NCI-H1930 (cell line): ENCODE results near the gene ADCY5.

Source experiments
- DNase-seq, 2 experiments: peaks; one replicate each; lab custom pipeline; 2025; lab: John Stamatoyannopoulos, UW

ADCY5 gene

DNA sequence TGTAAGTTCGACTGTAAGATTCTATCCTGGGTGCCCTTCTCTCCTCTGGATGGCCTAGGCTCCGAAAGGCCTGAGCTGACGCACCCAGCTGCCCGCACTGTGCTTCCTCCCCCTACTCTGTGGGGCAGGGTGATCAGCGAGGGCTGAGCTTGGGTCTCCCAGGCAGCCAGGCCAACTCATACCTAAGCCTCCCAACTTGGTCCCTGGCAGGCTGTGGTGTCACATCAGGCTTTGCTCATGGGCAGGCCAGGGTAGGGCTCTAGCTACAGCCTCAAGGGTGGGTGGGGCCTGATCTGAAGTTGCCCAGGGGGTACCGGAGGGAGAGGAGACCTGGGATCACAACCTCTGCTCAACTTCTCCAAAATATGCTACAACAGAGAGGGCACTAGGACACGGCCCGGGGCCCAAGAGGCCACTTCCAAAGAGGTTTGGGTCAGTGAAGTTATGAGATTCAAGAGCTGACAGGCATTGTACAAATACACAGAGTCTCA lies 123.1 kb downstream of the ADCY5 start:
- DNase-seq = no peak

DNA sequence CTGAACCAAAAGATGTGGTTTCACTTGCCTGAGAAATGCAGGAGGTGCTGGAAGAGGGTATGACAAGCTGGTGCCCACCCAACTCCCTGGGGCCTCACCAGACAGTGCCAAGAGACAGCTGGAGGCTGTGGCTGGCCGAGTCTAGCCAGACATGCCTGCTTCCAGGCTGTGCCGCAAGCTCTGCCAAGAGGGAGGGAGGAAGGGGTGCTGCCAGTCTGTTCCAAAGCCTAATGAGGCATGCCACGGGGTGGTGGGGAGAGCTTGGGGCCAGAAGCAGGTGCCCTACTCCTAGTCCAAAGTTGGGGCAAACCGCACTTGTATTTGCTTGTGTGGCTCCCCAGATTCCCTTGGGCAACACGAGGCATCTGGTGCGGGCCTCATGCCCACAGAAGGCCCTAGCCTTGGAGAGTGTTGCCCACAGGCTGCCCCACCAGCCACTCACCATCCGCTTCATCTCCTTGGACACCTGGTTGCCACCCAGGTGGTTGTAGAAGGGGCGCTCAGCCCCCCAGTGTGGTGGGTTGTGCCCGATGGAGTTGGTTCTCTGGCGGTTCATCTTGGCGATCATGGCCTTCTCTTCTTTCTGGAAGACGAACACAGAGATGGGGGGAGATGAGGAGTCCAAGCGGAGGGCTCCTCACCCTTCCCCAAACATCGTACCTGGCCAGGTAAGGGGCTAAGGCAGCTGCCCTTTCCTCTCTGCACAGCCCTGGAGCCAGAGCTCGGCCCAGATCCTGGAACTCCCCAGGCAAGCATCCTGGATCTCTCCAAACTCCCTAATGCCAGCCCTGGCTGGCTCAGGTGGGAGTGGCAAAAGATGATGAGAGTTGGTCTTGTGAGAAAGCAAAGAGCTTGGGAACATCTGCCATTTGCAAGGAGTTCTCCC lies 123.8 kb downstream of the ADCY5 start:
- DNase-seq = no peak

DNA sequence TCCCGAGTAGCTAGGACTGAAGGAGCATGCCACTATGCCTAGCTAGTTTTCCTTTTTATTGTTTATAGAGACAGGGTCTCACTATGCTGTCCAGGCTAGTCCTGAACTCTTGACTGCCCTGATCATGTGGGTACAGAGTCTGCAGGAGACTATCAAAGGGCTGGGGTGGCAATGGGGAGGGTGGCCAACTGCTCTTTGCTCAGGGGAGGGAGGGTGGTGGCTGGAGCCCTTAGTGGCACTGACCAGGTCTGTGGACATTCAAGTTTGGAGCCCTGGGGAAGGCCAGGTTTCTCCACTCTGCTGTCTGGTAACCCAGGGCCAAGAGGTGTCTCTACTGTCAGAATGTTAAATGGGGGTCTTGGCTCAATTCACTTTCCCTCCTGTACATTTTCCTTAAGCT lies 125.1 kb downstream of the ADCY5 start:
- no peak for DNase-seq

DNA sequence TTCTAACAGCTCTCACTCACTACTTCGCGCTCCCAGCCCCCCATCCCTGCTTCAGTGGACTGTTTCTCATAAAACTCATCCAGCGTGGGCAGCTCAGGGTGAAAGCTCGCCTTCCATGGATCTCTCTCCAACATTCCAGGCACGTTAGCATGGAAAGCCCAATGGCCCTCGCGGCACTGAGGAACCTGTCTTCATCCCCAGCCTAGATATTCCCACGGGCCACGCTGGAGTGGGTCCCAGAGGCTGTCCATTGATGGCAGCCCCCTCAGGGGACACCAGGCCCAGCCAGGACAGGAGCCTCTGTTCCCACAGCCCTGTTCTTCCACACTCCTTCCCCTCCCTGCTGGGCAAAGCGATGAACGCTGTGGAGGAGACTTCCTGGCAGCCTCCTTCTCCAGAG lies 126.0 kb downstream of the ADCY5 start:
- no peak for DNase-seq

DNA sequence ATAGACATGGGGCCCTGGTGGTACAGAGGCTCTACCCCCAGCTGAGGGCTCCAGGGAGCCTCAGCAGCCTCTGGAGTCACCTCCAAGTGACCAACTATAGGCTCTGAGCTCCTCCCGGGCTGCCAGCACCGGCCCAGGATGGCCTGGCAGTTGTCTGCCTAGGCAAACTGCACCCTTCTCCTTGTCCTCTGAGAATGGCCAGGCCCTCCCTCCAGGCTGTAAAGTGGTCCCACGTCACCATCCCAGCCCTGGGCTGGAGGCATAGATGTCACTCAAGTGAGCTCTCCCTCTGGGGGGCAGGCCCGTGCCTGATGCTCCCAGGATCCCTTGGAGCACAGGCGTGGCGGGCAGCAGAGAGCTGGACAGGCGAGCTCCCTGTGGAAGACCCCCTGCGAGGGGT lies 127.1 kb downstream of the ADCY5 start:
- DNase-seq = no peak

DNA sequence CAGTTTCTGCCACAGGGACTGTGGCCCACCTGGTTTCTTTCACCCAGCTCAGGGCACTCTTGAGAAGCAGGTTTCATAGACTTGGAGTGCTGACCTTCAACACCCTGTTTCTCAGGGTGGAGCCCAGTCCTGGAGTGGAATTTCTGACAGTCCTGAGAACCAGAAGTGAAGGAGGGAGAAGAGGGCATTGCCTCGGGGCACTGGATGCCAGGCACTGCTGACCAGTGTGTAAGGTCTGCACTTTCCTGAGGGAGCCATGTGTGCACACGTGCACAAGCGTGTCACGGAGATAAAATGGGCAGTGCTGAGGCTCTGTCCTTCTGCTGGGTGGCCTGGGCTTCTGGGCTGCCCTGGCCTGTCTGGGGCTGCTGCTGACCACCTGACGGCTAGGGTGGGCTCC lies 128.7 kb downstream of the ADCY5 start:
- DNase-seq = no peak

DNA sequence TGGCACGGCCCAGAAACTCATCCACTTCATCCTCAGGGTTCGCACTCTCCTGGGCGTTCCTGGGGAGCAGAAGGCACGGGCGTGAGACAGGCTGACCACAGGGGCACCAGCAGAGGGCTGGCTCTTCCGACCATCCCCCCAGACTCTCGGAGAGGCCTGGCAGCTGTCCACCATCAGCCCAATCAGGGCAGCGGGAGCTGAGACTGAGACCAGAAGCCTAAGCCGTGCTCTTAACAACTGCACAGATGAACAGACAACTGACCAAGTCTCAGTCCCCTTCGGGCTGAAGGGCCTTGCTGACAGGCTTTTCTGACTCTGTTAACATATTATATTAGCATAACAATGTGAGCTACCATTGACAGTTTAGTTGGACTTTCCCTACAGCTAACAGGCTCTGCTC lies 129.1 kb downstream of the ADCY5 start:
- no peak for DNase-seq

DNA sequence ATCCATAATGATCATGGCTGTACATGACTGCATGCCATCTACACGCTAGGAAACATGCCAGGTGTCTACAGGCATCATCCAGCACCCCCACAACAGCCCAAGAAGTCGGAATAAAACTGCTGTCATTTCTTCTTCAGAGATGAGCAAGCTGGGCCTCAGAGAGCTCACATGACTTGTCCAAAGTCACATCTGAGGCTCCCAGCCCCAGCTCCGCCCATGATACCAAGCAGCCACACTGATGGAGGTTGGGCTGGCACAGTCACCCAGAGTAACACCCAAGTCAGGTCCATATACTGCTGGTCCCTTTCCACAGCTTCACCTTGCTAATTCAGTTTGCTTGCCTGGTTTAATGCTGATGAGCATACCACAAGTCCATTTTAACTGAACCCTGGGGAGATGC lies 130.5 kb downstream of the ADCY5 start:
- DNase-seq = no peak

DNA sequence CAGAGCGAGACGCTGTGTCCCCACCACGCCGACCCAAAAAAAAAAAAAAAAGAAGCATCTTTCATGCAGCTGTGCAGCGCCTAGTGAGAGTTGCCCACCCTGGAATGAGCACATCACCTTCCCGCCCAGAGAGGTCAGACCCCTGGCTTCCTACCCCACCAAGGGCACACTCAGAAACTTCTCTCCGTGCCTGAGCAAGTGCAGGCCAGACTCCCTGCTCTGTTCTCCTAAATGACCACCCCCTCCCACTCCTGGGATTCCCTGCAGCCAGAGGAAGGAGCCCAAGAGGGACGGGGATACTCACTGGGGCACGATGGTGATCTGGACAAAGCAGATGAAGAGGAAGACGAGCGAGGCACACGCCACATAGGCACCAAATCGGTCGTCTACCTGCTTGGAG lies 131.2 kb downstream of the ADCY5 start:
- no peak for DNase-seq

DNA sequence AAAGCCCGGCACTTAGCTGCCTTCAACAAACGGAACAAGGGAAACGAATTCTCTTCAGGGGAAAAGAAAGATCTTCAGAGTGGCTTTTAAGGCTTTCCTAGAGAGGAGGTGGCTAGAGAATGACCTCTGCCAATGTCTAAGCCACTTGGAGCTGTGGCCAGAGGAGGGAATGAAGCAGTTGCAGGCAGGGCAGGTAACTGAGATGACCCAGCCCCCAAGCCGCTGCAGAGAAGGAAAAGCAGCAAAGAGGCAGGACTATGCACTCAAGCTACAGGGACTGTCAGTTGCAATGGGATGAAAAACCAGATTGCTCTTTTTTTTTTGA lies 133.7 kb downstream of the ADCY5 start:
- no peak for DNase-seq

DNA sequence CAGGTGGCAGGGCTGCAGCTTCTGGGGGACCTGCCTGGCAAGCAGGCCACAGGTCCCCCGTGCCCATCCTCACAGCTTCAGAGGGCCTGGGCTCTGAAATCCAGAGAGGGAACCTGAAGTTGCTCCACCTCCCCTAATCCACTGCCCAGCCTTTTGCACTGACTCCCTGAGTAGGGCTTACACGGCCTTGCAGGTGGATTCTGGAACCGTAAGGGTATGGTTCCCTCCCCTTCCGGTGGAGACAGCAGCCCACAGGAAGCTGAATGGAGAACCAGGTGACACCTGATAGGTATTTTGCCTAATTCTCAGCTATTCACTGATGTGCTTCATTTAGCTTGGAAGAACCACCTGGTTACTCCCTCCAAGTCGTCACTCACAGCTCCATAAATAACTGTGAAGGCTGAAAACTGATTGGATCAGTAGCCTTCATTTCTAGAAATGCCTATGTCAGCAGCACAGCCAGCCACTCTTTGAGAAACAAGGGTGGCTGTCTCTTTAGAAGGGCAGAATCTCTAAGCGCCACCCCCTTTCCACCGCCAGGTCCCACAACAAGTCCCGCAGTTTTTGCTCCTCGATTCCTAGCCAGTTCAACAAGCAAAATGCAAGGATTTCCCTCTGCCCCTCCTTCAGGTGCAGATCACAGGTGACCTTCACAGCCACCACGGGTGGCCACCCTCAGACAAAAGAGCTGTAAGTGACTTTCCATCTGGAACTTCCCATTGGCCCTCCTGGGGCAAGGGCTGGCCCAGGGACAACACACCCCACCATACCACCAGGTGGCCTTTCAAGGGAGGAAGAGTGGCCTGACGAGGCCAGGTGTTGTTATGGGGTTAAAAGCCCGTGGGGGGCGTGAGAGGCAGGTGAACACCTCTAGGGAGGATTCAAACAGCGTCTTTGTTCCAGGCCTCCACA lies 134.3 kb downstream of the ADCY5 start:
- no peak for DNase-seq

DNA sequence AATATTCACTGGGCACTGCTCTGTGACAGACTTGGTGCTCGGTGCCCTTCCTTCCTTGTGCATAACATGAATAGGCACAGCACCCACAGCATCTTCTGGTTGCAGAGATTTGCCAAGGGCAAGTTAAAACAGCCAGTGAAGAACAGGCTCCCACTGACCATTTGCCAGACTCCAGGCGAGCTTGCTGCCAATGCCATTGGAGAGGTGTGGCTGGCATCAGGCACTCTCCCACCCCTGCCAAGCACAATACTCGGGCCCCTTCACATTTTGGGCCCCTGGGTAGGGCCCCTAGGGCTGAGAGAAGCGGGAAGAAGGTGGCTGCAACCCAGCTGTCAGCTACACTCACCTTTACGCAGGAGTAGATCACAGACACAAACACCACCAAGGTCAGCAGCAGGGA lies 135.0 kb downstream of the ADCY5 start:
- no peak for DNase-seq

DNA sequence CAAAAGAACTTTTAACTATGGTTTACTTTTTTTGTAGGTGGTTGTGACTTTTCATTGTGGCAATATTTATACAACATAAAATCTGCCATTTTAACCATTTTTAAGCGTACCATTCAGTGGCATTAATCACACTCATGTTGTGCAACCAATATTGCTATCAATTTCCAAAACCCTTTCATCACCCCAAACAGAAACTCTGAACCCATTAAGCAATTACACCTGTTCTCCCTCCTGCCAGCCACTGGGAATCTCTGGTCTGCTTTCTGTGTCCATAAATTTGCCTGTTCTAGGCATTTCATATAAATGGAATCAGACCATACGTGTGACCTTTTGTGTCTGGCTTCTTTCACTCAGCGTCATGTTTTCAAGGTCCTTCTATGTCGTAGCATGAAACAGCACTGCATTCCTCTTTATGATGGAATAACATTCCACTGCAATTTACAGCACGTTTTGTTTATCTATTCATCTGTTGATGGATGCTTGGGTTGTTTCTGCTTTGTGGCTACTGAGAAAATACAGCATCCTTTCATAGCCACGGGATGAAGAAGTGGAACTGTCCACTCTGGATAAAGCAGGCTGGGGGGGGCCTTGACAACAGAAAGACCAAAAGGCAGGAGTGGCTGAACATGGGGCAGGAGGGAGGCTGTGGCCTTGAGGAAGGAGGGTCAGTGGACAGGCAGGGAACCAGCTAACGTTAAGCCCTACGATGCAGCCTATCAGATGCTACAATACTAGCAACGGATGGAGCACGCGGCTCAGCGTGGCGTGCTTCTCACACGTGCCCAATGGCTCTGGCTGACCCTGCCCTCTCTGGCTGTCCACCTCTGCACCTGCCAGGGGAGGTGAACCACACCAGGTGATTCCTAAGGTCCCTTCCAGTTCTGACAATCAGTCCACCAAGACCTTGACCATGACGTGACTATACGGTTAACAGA lies 136.3 kb downstream of the ADCY5 start:
- no peak for DNase-seq

DNA sequence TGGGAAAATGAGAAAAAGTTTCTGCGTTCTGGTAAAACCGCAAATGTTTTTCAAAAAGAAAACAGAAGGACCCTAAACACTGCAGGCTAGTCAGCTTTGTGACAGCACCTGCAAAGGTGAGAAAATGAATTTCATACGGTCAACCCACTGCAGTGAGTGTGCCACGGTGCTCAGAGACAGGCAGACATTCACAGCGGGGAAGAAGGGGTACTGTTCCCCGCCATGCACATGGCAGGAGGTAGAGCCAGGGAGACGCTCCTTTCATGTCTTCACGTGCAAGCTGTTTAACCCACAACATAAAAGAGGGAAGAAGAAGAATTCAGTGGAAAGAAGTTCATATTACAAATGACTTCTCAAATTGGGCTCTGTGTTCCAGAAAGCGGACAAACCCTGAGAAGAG lies 137.7 kb downstream of the ADCY5 start:
- no peak for DNase-seq

DNA sequence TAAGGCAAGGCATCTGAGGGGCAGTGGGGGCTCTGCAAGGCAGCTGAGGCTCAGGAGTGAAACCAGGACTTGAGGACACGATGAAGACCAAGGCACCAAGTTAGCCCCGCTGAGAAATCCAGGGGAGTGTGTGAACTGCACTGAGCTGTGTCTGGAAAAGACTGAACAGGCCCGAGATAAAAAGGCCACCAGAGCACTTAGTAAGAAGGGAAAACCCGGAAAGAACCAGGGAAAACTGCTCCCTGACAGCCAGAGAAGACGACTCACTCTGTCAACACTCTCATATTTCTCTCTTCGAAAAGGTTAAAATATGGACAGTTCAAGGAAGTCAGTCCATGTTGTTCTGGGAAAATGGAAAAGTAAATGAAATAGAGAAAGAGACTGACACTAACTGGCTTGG lies 138.1 kb downstream of the ADCY5 start:
- DNase-seq = no peak

DNA sequence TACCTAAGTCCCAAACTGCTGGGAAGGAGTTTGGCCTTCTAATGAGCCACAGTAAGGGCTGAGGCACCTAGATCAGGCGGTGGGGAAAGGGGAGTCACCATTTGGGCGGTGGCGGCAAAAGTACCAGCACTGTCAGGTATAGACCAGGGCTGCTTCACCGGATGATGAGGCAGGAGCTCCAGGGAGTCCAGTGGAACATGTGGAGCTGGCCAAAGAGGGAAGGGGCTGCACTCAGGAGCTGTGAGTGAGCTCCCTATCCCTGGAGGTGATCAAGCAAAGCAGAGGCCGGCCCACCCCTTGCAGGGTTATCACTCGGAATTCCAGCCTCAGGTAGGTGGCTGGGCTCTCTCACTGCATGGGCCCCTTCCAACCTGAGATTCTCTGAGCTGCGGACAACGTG lies 138.7 kb downstream of the ADCY5 start:
- no peak for DNase-seq

DNA sequence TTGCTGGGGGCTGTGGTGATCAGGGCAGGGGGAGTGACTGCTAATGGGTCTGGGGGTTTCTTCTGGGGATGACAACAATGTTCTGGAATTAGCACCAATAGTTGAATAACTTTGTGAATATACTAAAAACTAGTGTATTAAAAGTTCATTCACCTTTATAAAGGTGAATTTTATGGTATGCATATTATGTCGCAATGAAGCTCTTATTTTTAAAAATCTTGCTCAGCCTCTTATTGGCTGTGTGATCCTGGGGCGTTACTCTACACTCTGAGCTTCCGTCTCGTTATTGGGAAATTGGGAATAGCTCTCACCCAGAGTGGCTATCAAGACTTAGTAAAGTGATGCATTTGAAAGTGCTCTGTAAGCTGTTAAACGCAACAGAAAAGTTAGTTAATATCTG lies 141.8 kb downstream of the ADCY5 start:
- no peak for DNase-seq

DNA sequence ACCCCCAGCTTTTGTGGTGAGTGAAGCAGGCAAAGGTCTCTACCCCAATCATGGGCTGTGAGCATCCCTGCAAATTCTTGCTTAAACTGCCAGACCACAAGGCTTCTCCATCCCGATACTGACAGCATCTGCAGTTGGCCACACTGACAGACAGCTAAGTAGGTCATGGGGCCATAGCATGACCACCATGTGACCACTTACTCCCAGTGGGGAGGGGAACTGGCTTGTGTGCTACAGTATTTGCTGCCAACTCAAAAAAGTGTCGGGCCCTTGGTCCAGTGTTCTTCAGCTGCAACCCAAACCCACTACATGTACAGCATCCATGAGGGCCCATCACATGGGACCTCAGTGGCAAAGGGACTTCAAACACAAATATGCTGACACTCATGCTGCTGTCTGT lies 143.7 kb downstream of the ADCY5 start:
- no peak for DNase-seq

DNA sequence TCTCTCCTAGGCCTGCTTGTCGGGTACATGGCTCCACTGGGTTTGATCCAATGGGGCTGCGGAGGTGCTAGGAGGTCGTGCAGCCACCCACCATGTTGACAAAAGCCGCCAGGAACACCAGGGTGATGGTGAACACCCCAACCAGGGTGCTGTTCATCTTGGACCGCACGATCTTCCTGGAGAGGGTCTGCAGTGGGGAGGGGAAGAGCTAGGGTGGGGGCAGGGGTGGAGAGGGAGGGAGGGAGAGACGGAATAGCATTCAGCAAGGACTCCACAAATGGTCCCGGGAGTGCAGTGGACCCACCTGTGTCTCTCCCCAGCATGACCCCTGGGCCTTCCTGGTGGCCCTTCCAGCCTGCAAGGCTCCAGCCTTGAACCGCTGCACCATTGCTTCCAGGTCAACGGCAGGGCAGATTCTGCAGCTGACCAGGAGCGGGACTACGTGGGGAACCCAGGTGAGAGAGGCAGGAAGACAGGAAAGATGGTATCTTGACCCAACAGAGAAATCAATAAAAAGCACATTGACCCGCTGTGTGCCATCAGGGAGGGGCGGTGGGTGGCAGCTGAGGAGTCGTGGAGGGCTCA lies 144.8 kb downstream of the ADCY5 start:
- DNase-seq = no peak

DNA sequence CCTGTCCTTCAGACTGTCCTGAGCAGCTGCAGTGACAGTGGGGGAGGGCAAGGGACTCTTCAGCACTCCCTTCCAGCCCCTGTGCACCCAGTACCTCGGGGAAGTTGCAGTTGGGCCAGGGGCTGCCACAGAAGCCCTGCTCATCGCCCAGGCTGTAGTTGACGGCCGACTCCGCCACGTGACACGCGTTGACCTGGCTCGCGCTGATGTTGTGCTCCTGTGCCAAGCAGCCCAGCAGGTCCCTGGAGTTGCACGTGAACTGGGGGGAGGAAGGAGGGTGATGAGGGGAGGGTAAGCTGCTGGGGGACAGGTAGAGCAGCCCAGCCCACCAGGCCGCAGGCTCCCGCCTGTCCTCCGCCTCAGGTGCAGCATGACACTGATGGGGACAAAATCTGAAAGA lies 145.9 kb downstream of the ADCY5 start:
- no peak for DNase-seq

DNA sequence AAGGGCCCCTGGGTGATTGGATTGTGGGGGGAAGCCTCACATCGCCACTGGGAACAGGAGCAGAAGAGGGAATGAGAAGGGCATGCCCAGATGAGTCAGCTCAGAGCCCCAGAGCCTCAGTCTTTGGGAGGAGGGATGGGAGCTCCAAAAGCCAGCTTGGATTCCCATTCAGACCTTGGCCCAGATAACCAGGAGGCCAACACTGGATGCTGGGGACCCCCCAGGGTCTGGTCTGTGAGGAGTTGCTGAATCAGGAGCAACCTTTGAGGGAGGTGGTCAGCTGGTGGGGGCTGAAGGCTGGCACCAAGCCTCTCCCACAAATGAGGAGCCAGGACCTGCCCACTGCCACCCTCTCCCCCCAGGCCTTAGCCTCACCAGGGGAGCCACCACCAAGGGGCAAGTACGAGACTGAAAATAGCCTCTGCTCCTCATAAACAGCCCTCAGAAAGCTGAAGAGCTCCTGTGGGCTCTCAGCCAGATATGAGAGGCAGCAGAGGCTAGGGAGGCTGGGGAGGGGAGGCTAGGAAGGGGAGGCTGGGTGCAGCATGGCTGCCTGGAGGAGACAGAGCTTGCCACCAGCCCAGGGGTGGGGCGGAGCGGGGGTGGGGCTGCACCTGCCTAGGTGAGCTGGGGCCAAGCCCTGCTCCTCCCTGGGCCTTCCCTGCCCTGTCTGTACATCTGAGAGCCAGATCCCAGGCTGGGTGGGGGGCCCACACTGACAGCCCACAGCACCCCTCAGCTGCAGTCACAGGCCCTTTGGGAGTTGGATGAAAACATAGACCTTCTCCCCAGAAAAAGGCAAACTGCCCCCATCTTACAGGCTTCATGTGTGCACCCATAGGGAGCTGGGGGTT lies 147.3 kb downstream of the ADCY5 start:
- DNase-seq = no peak
